ENCODE data around the gene CABP7. TPM values are rescaled to one million over a fixed set of nuclear protein-coding genes. Genes with fewer than 3 reads are reported as not detected.

Gene CABP7
- total RNA-seq, 4 donors from 2014 or later = 0.13 TPM; not detected in 3

- Histone ChIP-seq H3K36me3 (peaks cover 0 to 54% (median 5%) of the 10 kb centered on the region in 3 donors), H3K9me3 (no peaks in the 10 kb centered on the region), H3K27me3 (no peaks in the 10 kb centered on the region), H3K27ac (no peak overlapping the region), H3K4me3 (no peak overlapping the region), H3K4me1 (peaks cover 0 to 15% (median 1%) of the 10 kb centered on the region in 3 donors)
- DNase-seq = no peak
- WGBS, 2 donors = 95 to 100% methylated on average over 5 to 7 of the region's 17 CpGs
- intact Hi-C loops (cut with DNase I) = no loop called here
- TF ChIP-seq CTCF (IDR thresholded peaks at IDR 0.05) = no peak
- TF ChIP-seq POLR2A (IDR thresholded peaks at IDR 0.05) = no peak
Observed at GRCh38 chr22:29739346-29739875, 19.6 kb downstream of the CABP7 start.

GRCh38 chr22:29740216-29740615, 20.4 kb downstream of the CABP7 start:
- Histone ChIP-seq H3K4me3 (no peak overlapping the region), H3K27ac (no peak overlapping the region), H3K36me3 (peaks cover 0 to 54% (median 5%) of the 10 kb centered on the region in 3 donors), H3K27me3 (no peaks in the 10 kb centered on the region), H3K4me1 (peaks cover 0 to 20% (median 9%) of the 10 kb centered on the region in 3 donors), H3K9me3 (no peaks in the 10 kb centered on the region)
- DNase-seq = no peak
- intact Hi-C loops (cut with DNase I) = no loop called here
- WGBS, 2 donors = 100% methylated on average over 2 of the region's 5 CpGs; no CpG with 5 or more reads in 1 of the 2 donors
- no peak for TF ChIP-seq POLR2A (IDR thresholded peaks at IDR 0.05)
- no peak for TF ChIP-seq CTCF (IDR thresholded peaks at IDR 0.05)

- H3K4me3 ChIP-seq = no peak overlapping the region
- no peak for DNase-seq
- WGBS, 2 donors = 43 to 100% methylated on average over 1 of the region's 2 CpGs
- TF ChIP-seq POLR2A (IDR thresholded peaks at IDR 0.05) (no peak), CTCF (IDR thresholded peaks at IDR 0.05) (no peak)
- peaks cover 5 to 67% (median 5%) of the 10 kb centered on the region in 3 donors for H3K36me3 ChIP-seq
- peaks cover 0 to 31% (median 12%) of the 10 kb centered on the region in 3 donors for H3K4me1 ChIP-seq
- intact Hi-C loops (cut with DNase I) = no loop called here
- H3K9me3 ChIP-seq = no peaks in the 10 kb centered on the region
- no peak overlapping the region for H3K27ac ChIP-seq
- H3K27me3 ChIP-seq = no peaks in the 10 kb centered on the region
Observed at GRCh38 chr22:29741926-29742325, 22.1 kb downstream of the CABP7 start.

- TF ChIP-seq POLR2A (IDR thresholded peaks at IDR 0.05) = no peak
- no peaks in the 10 kb centered on the region for H3K27me3 ChIP-seq
- intact Hi-C loops (cut with DNase I) = no loop called here
- 81 to 87% methylated on average over 8 to 13 of the region's 13 CpGs for WGBS, 2 donors
- peaks cover 0 to 35% (median 12%) of the 10 kb centered on the region in 3 donors for H3K4me1 ChIP-seq
- no peak for DNase-seq
- peaks cover 5 to 71% (median 5%) of the 10 kb centered on the region in 3 donors for H3K36me3 ChIP-seq
- no peak overlapping the region for H3K27ac ChIP-seq
- H3K4me3 ChIP-seq = no peak overlapping the region
- no peaks in the 10 kb centered on the region for H3K9me3 ChIP-seq
Observed at GRCh38 chr22:29742326-29742725, 22.5 kb downstream of the CABP7 start.

GRCh38 chr22:29744902-29745301, 25.1 kb downstream of the CABP7 start:
- intact Hi-C loops (cut with DNase I) = no loop called here
- no peak for DNase-seq
- peaks cover 0 to 52% (median 12%) of the 10 kb centered on the region in 3 donors for H3K4me1 ChIP-seq

More at GRCh38 chr22:29744902-29745301, 25.1 kb downstream of the CABP7 start:
- peak overlapping the region in 1 of 4 donors; percentile 7 for H3K27ac ChIP-seq
- H3K9me3 ChIP-seq = no peaks in the 10 kb centered on the region
- no peaks in the 10 kb centered on the region for H3K27me3 ChIP-seq
- no peak for TF ChIP-seq POLR2A (IDR thresholded peaks at IDR 0.05)
- TF ChIP-seq CTCF (IDR thresholded peaks at IDR 0.05) = no peak
- WGBS, 2 donors = 20 to 29% methylated on average over 1 to 3 of the region's 8 CpGs
- peaks cover 3 to 66% (median 5%) of the 10 kb centered on the region in 3 donors for H3K36me3 ChIP-seq
- no peak overlapping the region for H3K4me3 ChIP-seq
